Measurements from ENCODE around the gene PRDM1.

The PRDM1 gene

GRCh38 chr6:106133040-106133439, 46.9 kb downstream of the PRDM1 start:
- Histone ChIP-seq H3K27me3 (replicated peaks; ENCODE audit: control insufficient read depth, insufficient read depth, low read length) (no peaks in the 10 kb centered on the region), H3K4me3 (ENCODE audit: low read length) (no peak overlapping the region), H3K9ac (ENCODE audit: low read length) (no peak overlapping the region), H3K36me3 (ENCODE audit: control insufficient read depth, insufficient read depth, low read length, severe bottlenecking) (no peaks in the 10 kb centered on the region), H3K9me3 (ENCODE audit: control insufficient read depth, low read length) (no peaks in the 10 kb centered on the region), H3K4me1 (ENCODE audit: control insufficient read depth, insufficient read depth, low read length) (peaks cover 31% of the 10 kb centered on the region)
- DNase-seq (ENCODE audit: low read depth), result no peak

GRCh38 chr6:106134087-106134770, 48.1 kb downstream of the PRDM1 start:
- no peak overlapping the region for H3K9ac ChIP-seq (ENCODE audit: low read length)
- no peaks in the 10 kb centered on the region for H3K9me3 ChIP-seq (ENCODE audit: control insufficient read depth, low read length)
- no peaks in the 10 kb centered on the region for H3K27me3 ChIP-seq (replicated peaks; ENCODE audit: control insufficient read depth, insufficient read depth, low read length)
- no peak for DNase-seq (ENCODE audit: low read depth)
- H3K4me3 ChIP-seq (ENCODE audit: low read length), result no peak overlapping the region
- no peaks in the 10 kb centered on the region for H3K36me3 ChIP-seq (ENCODE audit: control insufficient read depth, insufficient read depth, low read length, severe bottlenecking)
- H3K4me1 ChIP-seq (ENCODE audit: control insufficient read depth, insufficient read depth, low read length), result peaks cover 26% of the 10 kb centered on the region

- DNase-seq (ENCODE audit: low read depth), result no peak
- Histone ChIP-seq H3K4me3 (ENCODE audit: low read length) (peak overlapping the region; percentile 5), H3K36me3 (ENCODE audit: control insufficient read depth, insufficient read depth, low read length, severe bottlenecking) (no peaks in the 10 kb centered on the region), H3K9ac (ENCODE audit: low read length) (no peak overlapping the region), H3K4me1 (ENCODE audit: control insufficient read depth, insufficient read depth, low read length) (peaks cover 18% of the 10 kb centered on the region), H3K27me3 (replicated peaks; ENCODE audit: control insufficient read depth, insufficient read depth, low read length) (no peaks in the 10 kb centered on the region), H3K9me3 (ENCODE audit: control insufficient read depth, low read length) (no peaks in the 10 kb centered on the region)
These were observed 48.9 kb downstream of the PRDM1 start for GRCh38 chr6:106134906-106135634.

- Histone ChIP-seq H3K4me1 (ENCODE audit: control insufficient read depth, insufficient read depth, low read length) (peaks cover 13% of the 10 kb centered on the region), H3K27me3 (replicated peaks; ENCODE audit: control insufficient read depth, insufficient read depth, low read length) (no peaks in the 10 kb centered on the region), H3K36me3 (ENCODE audit: control insufficient read depth, insufficient read depth, low read length, severe bottlenecking) (no peaks in the 10 kb centered on the region), H3K9ac (ENCODE audit: low read length) (no peak overlapping the region), H3K4me3 (ENCODE audit: low read length) (no peak overlapping the region), H3K9me3 (ENCODE audit: control insufficient read depth, low read length) (no peaks in the 10 kb centered on the region)
- no peak for DNase-seq (ENCODE audit: low read depth)
These were observed 49.9 kb downstream of the PRDM1 start for GRCh38 chr6:106135911-106136571.

- H3K9me3 ChIP-seq (ENCODE audit: control insufficient read depth, low read length), result no peaks in the 10 kb centered on the region
- no peaks in the 10 kb centered on the region for H3K27me3 ChIP-seq (replicated peaks; ENCODE audit: control insufficient read depth, insufficient read depth, low read length)
- no peak overlapping the region for H3K4me3 ChIP-seq (ENCODE audit: low read length)
- H3K9ac ChIP-seq (ENCODE audit: low read length), result no peak overlapping the region
- H3K4me1 ChIP-seq (ENCODE audit: control insufficient read depth, insufficient read depth, low read length), result peaks cover 13% of the 10 kb centered on the region
- no peaks in the 10 kb centered on the region for H3K36me3 ChIP-seq (ENCODE audit: control insufficient read depth, insufficient read depth, low read length, severe bottlenecking)
- no peak for DNase-seq (ENCODE audit: low read depth)
These were observed 50.7 kb downstream of the PRDM1 start for GRCh38 chr6:106136845-106137244.

- no peak for DNase-seq (ENCODE audit: low read depth)
- Histone ChIP-seq H3K4me1 (ENCODE audit: control insufficient read depth, insufficient read depth, low read length) (peaks cover 13% of the 10 kb centered on the region), H3K4me3 (ENCODE audit: low read length) (no peak overlapping the region), H3K36me3 (ENCODE audit: control insufficient read depth, insufficient read depth, low read length, severe bottlenecking) (no peaks in the 10 kb centered on the region), H3K27me3 (replicated peaks; ENCODE audit: control insufficient read depth, insufficient read depth, low read length) (no peaks in the 10 kb centered on the region), H3K9me3 (ENCODE audit: control insufficient read depth, low read length) (no peaks in the 10 kb centered on the region), H3K9ac (ENCODE audit: low read length) (no peak overlapping the region)
These were observed 52.0 kb downstream of the PRDM1 start for GRCh38 chr6:106138151-106138550.

- H3K36me3 ChIP-seq (ENCODE audit: control insufficient read depth, insufficient read depth, low read length, severe bottlenecking), result no peaks in the 10 kb centered on the region
- H3K9me3 ChIP-seq (ENCODE audit: control insufficient read depth, low read length), result no peaks in the 10 kb centered on the region
- no peak overlapping the region for H3K4me3 ChIP-seq (ENCODE audit: low read length)
- no peak for DNase-seq (ENCODE audit: low read depth)
- H3K9ac ChIP-seq (ENCODE audit: low read length), result no peak overlapping the region
- H3K27me3 ChIP-seq (replicated peaks; ENCODE audit: control insufficient read depth, insufficient read depth, low read length), result no peaks in the 10 kb centered on the region
- H3K4me1 ChIP-seq (ENCODE audit: control insufficient read depth, insufficient read depth, low read length), result peaks cover 1% of the 10 kb centered on the region
These were observed 55.5 kb downstream of the PRDM1 start for GRCh38 chr6:106141441-106142237.

GRCh38 chr6:106142876-106143431, 56.8 kb downstream of the PRDM1 start:
- Histone ChIP-seq H3K9ac (ENCODE audit: low read length) (no peak overlapping the region), H3K9me3 (ENCODE audit: control insufficient read depth, low read length) (no peaks in the 10 kb centered on the region), H3K36me3 (ENCODE audit: control insufficient read depth, insufficient read depth, low read length, severe bottlenecking) (no peaks in the 10 kb centered on the region), H3K4me3 (ENCODE audit: low read length) (no peak overlapping the region), H3K27me3 (replicated peaks; ENCODE audit: control insufficient read depth, insufficient read depth, low read length) (no peaks in the 10 kb centered on the region), H3K4me1 (ENCODE audit: control insufficient read depth, insufficient read depth, low read length) (peaks cover 6% of the 10 kb centered on the region)
- DNase-seq (ENCODE audit: low read depth), result peak; percentile 25

GRCh38 chr6:106143665-106144064, 57.5 kb downstream of the PRDM1 start:
- Histone ChIP-seq H3K4me1 (ENCODE audit: control insufficient read depth, insufficient read depth, low read length) (peaks cover 6% of the 10 kb centered on the region), H3K27me3 (replicated peaks; ENCODE audit: control insufficient read depth, insufficient read depth, low read length) (no peaks in the 10 kb centered on the region), H3K4me3 (ENCODE audit: low read length) (no peak overlapping the region), H3K36me3 (ENCODE audit: control insufficient read depth, insufficient read depth, low read length, severe bottlenecking) (no peaks in the 10 kb centered on the region), H3K9me3 (ENCODE audit: control insufficient read depth, low read length) (no peaks in the 10 kb centered on the region), H3K9ac (ENCODE audit: low read length) (no peak overlapping the region)
- no peak for DNase-seq (ENCODE audit: low read depth)

GRCh38 chr6:106145144-106145543, 59.0 kb downstream of the PRDM1 start:
- H3K4me3 ChIP-seq (ENCODE audit: low read length), result no peak overlapping the region
- no peaks in the 10 kb centered on the region for H3K9me3 ChIP-seq (ENCODE audit: control insufficient read depth, low read length)
- no peaks in the 10 kb centered on the region for H3K36me3 ChIP-seq (ENCODE audit: control insufficient read depth, insufficient read depth, low read length, severe bottlenecking)
- peaks cover 6% of the 10 kb centered on the region for H3K4me1 ChIP-seq (ENCODE audit: control insufficient read depth, insufficient read depth, low read length)
- DNase-seq (ENCODE audit: low read depth), result no peak
- no peak overlapping the region for H3K9ac ChIP-seq (ENCODE audit: low read length)
- no peaks in the 10 kb centered on the region for H3K27me3 ChIP-seq (replicated peaks; ENCODE audit: control insufficient read depth, insufficient read depth, low read length)

All from adipocyte (in vitro differentiated cells).